ENCODE results near the gene TBC1D30.

TBC1D30 gene

GRCh38 chr12:64912516-64913255 is 88.2 kb downstream of the TBC1D30 start:
- DNase-seq (ENCODE audit: low read depth) = no peak

DNA sequence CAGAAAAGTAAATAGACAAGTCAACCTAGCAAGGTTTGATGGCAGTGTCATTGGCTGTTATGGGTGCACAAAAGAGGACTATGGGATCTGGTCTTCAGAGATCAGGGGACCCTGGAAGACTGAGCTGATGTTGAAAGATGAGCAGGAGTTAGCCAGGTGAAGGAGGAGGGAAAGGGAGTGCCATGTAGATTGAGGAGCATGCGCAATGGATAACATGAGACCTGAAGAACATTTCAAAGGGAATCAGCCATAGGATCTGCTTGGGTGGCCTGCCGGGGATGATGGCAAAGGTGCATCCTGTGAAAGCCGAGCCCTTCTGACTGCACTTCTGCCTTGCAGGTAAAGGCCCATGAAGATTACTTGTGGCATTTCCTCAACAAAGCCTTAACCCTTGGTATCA is 90.8 kb downstream of the TBC1D30 start:
- no peak for DNase-seq (ENCODE audit: low read depth)

DNA sequence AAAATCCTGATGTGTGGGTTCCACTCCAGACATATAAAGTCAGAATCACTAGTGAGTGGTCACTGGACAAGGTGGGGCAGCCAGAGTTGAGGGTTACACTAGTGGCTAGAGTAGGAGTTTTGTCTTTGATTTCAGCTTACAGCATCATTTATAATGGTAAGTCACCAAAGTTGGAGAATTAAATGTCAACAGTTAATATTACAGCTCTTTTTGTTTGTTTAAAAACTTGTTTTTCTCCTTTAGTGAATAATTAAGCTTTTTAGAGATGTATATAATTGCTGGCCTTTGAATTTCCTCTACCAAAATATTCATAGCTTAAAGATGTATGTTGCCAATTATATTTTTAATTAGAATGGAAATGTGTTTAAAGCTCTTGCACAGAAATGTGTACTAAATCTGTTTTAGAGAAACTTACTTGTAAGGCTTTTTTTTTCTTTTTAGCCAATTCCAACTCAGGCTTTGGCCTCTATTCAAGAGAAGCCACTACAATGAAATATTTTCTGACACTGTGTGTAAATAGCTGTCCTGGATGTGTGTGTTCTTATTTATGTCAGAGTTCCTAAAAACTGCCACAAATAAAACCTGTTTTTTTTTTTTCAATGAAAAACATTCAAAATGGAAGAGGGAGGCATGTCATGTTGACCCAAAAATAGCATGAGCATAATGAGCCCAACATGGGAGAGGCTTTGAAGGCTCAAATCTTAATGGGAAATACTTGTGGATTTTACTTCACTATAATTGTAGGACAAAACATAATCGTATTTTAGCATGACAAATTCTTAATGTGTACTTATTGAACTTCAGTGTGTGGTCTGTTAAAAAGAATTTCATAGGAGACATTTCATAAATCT is 92.2 kb downstream of the TBC1D30 start:
- DNase-seq (ENCODE audit: low read depth) = no peak

- no peak for DNase-seq (ENCODE audit: low read depth)
Observed at GRCh38 chr12:64918344-64918743, 93.9 kb downstream of the TBC1D30 start.

DNA sequence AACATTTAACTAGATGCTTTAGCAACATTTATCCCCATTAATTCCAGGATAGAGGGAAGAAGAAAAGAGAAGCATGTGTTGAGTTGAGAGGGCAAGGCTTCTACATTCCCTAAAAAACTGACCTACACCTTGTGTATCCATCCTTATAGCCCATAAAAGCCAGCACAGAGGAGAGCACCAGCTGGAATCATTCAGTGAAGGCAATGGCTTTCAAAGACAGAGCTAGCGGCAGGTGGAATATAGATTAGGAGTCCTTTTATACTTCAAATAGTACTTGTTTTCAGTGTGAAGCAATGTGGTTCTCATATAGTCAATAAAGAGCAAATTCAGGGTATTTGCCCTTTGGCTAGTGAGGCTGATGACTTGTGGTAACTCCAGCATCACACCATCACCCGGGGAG is 94.4 kb downstream of the TBC1D30 start:
- DNase-seq (ENCODE audit: low read depth) = no peak

DNA sequence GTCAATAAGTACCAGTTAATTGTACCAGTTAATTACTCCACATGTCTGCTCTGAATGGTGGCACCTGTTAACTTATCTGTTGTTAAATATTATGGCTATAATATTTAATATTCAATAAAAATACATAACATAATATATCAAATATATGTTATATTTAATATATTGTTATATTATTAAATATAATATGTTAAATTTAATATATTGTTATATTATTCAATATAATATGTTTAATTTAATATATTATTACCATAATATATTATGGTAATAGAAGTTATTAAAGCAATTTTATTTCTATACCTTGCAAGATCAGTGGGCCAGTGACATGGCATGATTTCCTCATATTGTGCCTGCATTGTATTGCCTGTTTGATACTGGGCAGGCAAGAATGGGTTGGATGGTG is 98.4 kb downstream of the TBC1D30 start:
- DNase-seq (ENCODE audit: low read depth) = no peak

- DNase-seq (ENCODE audit: low read depth) = no peak
Observed at GRCh38 chr12:64923536-64923935, 99.1 kb downstream of the TBC1D30 start.
